Mammary epithelial cell (primary cell): ENCODE results near the gene KRT13.

Source experiments
- CTCF ChIP-seq, 2 donors: IDR thresholded peaks in 1 of 2; conservative IDR thresholded peaks in 1 of 2; 2 replicates each; pipeline ENCODE4 v1.5.1; 2011 to 2012; ENCODE audit warnings: inconsistent platforms in 2 of 2, low read length in 2 of 2, mild to moderate bottlenecking in 2 of 2, control low read depth in 1 of 2, low read depth in 1 of 2; ENCODE audit not compliant: insufficient read depth in 1 of 2; ENCODE audit errors: extremely low read depth in 1 of 2
- EZH2 ChIP-seq: IDR thresholded peaks from 2 replicates; pipeline ENCODE4 v1.6.1; 2012; ENCODE audit warnings: low read length, inconsistent platforms, borderline replicate concordance

DNA sequence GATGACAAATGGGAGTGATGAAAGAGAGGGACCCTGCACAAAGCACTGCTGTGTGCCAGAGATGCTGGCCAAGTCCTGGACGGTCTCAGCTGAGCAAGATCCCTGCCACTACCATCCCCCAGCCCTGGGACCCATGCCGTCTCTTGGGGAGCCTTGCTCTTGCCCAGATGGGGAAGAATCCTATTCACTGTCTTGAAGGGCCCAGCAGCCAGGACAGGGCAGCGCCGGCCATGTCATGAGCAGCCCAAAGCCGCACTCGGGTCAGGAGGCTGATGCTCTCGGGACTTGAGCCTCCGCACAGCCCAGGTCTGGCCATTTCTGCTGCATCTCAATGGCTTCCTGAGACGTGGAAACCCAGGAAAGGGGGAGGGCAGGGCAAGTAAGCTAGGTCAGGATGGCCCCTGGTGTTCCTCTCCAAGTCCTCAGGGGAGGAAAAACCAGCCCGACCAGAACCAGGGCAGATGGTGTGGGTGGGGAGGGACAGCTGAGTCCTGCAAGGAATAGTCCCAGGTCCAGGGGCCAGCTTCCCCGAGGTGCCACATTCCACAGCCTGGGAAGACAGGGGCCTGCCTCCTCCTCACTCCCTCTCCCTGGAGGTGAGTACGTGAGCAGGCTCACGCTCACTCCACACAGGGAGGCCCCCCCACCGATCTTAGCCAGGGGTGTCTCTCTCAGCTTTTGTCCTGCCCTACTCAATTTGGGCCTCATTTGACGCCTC lies 30.5 kb upstream of the KRT13 start:
- TF ChIP-seq CTCF (conservative IDR thresholded peaks at IDR 0.05 in 1 of 2, IDR thresholded peaks at IDR 0.05 in 1 of 2; ENCODE audit: extremely low read depth in 1 of 2, insufficient read depth in 1 of 2, low read depth in 1 of 2, low read length in 2 of 2) (no peak), EZH2 (no peak)
